K562 (cell line): ENCODE results near the gene HOXB4. TPM values are rescaled to one million over a fixed set of nuclear protein-coding genes. Genes with fewer than 3 reads are reported as not detected.

Source experiments
- ATAC-seq: fragments of 200-7000 bp; cut with Tn5 transposase; 3 replicates; pipeline ENCODE4 v1.9.1; 2020; ENCODE audit warnings: moderate library complexity
- BruUV-seq: library from RNA; stranded (reverse); fragments of 400-500 nt; replicated peaks from 2 replicates; lab custom pipeline; 2021; lab: Mats Ljungman, UMichigan
- CTCF ChIA-PET: fragments of 300-600 bp; formaldehyde crosslinking; extraction: SDS; loops from one replicate; lab custom pipeline; 2021; ENCODE audit warnings: low intra/inter-chr PET ratio; lab: Yijun Ruan, JAX
- POLR2A ChIA-PET: fragments of 300-600, 350-650 bp; sonication (Branson Sonifier 250); formaldehyde crosslinking; extraction: SDS; loops from one replicate; lab custom pipeline; 2021; ENCODE audit warnings: antibody characterized with exemption, inconsistent platforms; lab: Yijun Ruan, JAX
- DNase-seq, 4 experiments: peaks; one replicate each; pipeline versions ENCODE4 v3.0.0 to v3.0.0-alpha.2; 2011 to 2018; ENCODE audit warnings: low spot score in 3 of 4, mixed read lengths in 3 of 4; ENCODE audit errors: extremely low read depth in 1 of 4
- FAIRE-seq: peaks from 2 replicates; lab custom pipeline; 2011; peaks lifted over from hg19 to GRCh38; lab: Jason Lieb, UNC
- H2AFZ ChIP-seq: 2 replicates; pipeline ENCODE4 v1.6.0; 2011; ENCODE audit warnings: low read depth, low read length, control low read depth, inconsistent platforms
- H3K27ac ChIP-seq: fragments of 200-600 bp; 3 replicates; pipeline ENCODE4 v1.8.0; 2011; ENCODE audit warnings: low read depth, mild to moderate bottlenecking, control low read depth, inconsistent platforms, low read length, moderate library complexity, mixed read lengths; ENCODE audit errors: extremely low read depth
- H3K27me3 ChIP-seq, 2 experiments: fragments of 300-600 bp in 1 of 2; 2 replicates in 1 of 2; 3 replicates in 1 of 2; pipeline versions ENCODE4 v1.6.0 to v1.8.0; 2011; ENCODE audit warnings: inconsistent platforms in 2 of 2, low read length in 2 of 2, mild to moderate bottlenecking in 1 of 2, mixed read lengths in 1 of 2, moderate library complexity in 1 of 2; ENCODE audit not compliant: control insufficient read depth in 2 of 2, insufficient read depth in 2 of 2
- H3K36me3 ChIP-seq: fragments of 300-600 bp; 3 replicates; pipeline ENCODE4 v1.8.0; 2011; ENCODE audit warnings: mild to moderate bottlenecking, low read length, inconsistent platforms; ENCODE audit not compliant: control insufficient read depth, insufficient read depth
- H3K4me1 ChIP-seq, 2 experiments: fragments of 200-600 bp in 1 of 2; replicated peaks in 1 of 2; 2 replicates in 1 of 2; 3 replicates in 1 of 2; pipeline versions ENCODE4 v1.5.1 to v1.8.0; 2011; ENCODE audit warnings: inconsistent platforms in 2 of 2, low read length in 2 of 2, mild to moderate bottlenecking in 1 of 2, mixed read lengths in 1 of 2, moderate library complexity in 1 of 2; ENCODE audit not compliant: control insufficient read depth in 2 of 2, insufficient read depth in 2 of 2
- H3K4me2 ChIP-seq: 2 replicates; pipeline ENCODE4 v1.6.1; 2011; ENCODE audit warnings: low read length, control low read depth, inconsistent platforms, mixed read lengths; ENCODE audit not compliant: insufficient read depth
- H3K4me3 ChIP-seq: fragments of 200-600 bp; sonication (generic), shearing (Covaris generic); 2 replicates; pipeline ENCODE4 v1.5.1; 2016; ENCODE audit warnings: control low read depth, inconsistent platforms
- H3K79me2 ChIP-seq: fragments of 200-600 bp; 3 replicates; pipeline ENCODE4 v1.8.0; 2011; ENCODE audit warnings: low read length, inconsistent platforms; ENCODE audit not compliant: control insufficient read depth, insufficient read depth
- H3K9ac ChIP-seq, 2 experiments: 2 replicates each; pipeline versions ENCODE4 v1.6.0 to v1.6.1; 2011; ENCODE audit warnings: low read depth in 2 of 2, low read length in 2 of 2, control low read depth in 1 of 2, inconsistent platforms in 1 of 2, mild to moderate bottlenecking in 1 of 2, mixed read lengths in 1 of 2; ENCODE audit not compliant: insufficient read depth in 1 of 2
- H3K9me1 ChIP-seq: one replicate; pipeline ENCODE4 v1.6.0; 2011; ENCODE audit warnings: inconsistent platforms, mild to moderate bottlenecking, low read length, moderate library complexity; ENCODE audit not compliant: control insufficient read depth, insufficient read depth
- H3K9me3 ChIP-seq: replicated peaks from 2 replicates; pipeline ENCODE4 v1.5.1; 2011; ENCODE audit warnings: low read depth, low read length, inconsistent platforms; ENCODE audit not compliant: control insufficient read depth, insufficient read depth
- H4K20me1 ChIP-seq: replicated peaks from 2 replicates; pipeline ENCODE4 v1.6.1; 2011; ENCODE audit warnings: low read length, inconsistent platforms, mixed read lengths; ENCODE audit not compliant: control insufficient read depth, insufficient read depth
- EGR1 ChIP-seq: fragments of 450-650 bp; conservative IDR thresholded peaks from 2 replicates; pipeline ENCODE4 v1.6.1; 2017; ENCODE audit warnings: mild to moderate bottlenecking
- NONO ChIP-seq, 2 experiments: fragments of 200-400 bp in 1 of 2; fragments of 450-650 bp in 1 of 2; formaldehyde crosslinking in 1 of 2; IDR thresholded peaks; 2 replicates each; pipeline ENCODE4 v1.6.1; 2017; ENCODE audit warnings: low read depth in 2 of 2, mild to moderate bottlenecking in 2 of 2, moderate library complexity in 2 of 2, low read length in 1 of 2
- SNAPC5 ChIP-seq: fragments of 250-450 bp; sonication (Bioruptor Pico); IDR thresholded peaks from 2 replicates; pipeline ENCODE4 v1.8.0; 2021; ENCODE audit warnings: moderate library complexity, mild to moderate bottlenecking, inconsistent platforms
- ZNF124 ChIP-seq: sonication (generic); formaldehyde crosslinking; IDR thresholded peaks from 2 replicates; pipeline ENCODE4 v1.8.1; 2022; ENCODE audit warnings: missing genetic modification reagents
- ZNF609 ChIP-seq: sonication (generic); formaldehyde crosslinking; IDR thresholded peaks from 2 replicates; pipeline ENCODE4 v1.8.1; 2023; ENCODE audit warnings: missing genetic modification reagents, mild to moderate bottlenecking, borderline replicate concordance
- ZNF785 ChIP-seq: fragments of 250-450 bp; sonication (Bioruptor Pico); IDR thresholded peaks from 2 replicates; pipeline ENCODE4 v1.4.0; 2020; ENCODE audit warnings: mild to moderate bottlenecking
- in situ Hi-C: fragments of 300-500 bp; cut with MboI; formaldehyde crosslinking; loops from 4 replicates; pipeline ENCODE4 v1.15.0; 2018; ENCODE audit warnings: inconsistent platforms, mixed read lengths
- intact Hi-C: fragments of 100-400 bp; cut with micrococcal nuclease; formaldehyde crosslinking; loops from 2 replicates; pipeline ENCODE4 v1.14.2; 2022
- polyA plus RNA-seq, 8 experiments: library from polyadenylated mRNA; depleted of rRNA in 4 of 8; stranded (reverse) in 5 of 8; unstranded in 3 of 8; fragments of >200 nt; fragmentation: Nextera tagmentation in 2 of 8; fragmentation: Illumina TruSeq in 1 of 8; extraction: Ambion mirVana in 2 of 8; extraction: Trizol in 1 of 8; gene quantifications; 2 replicates each; pipeline versions ENCODE4 v1.2.1 to v1.2.3, GENCODE V29; 2011 to 2014; ENCODE audit warnings: inconsistent platforms in 1 of 8, missing spikeins in 1 of 8
- total RNA-seq, 7 experiments: library from RNA; depleted of rRNA in 6 of 7; stranded (reverse); fragments of >200 nt in 6 of 7; fragmentation: Illumina TruSeq in 2 of 7; extraction: Trizol in 2 of 7; gene quantifications; 2 replicates each; pipeline versions ENCODE4 v1.2.1 to v1.2.3, GENCODE V29; 2011 to 2021; ENCODE audit warnings: low replicate concordance in 1 of 7

Gene HOXB4
- total and polyA plus RNA-seq, 9 of the 15 experiments (the other 6 are each of a cell fraction or from before 2014, with no cell fraction given) = 1.6 to 34.9 (median 14.9) TPM

GRCh38 chr17:48590607-48591161 lies 12.5 kb upstream of the HOXB4 start:
- no peak overlapping the region for H3K27ac ChIP-seq
- in situ Hi-C loops (loop anchor here (5.0 kb wide), 1 partner anchor 253 kb away; no protein-coding TSS in a partner anchor), intact Hi-C loops (no loop called here)
- no peak for FAIRE-seq
- ATAC-seq = no peak
- ChIA-PET POLR2A (interaction anchor here (0.8 to 1.1 kb wide), 3 partner anchors 10 to 255 kb away, joined by 3 to 4 read pairs (median 3); partner anchors contain the start of gene HOXB9), CTCF (interaction anchor here (0.9 kb wide), 1 partner anchor 255 kb away, joined by 3 read pairs; no protein-coding TSS in a partner anchor)
- peak overlapping the region in 1 of 2 experiments; percentile 27; a peak in 1 of 4 replicates for H3K9ac ChIP-seq
- no TSS peak for BruUV-seq
- H3K4me2 ChIP-seq = no peak overlapping the region
- no peak for DNase-seq
- no peaks in the 10 kb centered on the region; the same call in 2 of the 3 replicates for H3K36me3 ChIP-seq
- no peaks in the 10 kb centered on the region for H3K79me2 ChIP-seq
- no peak overlapping the region for H2AFZ ChIP-seq
- no peaks in the 10 kb centered on the region for H3K9me1 ChIP-seq
- no peaks in the 10 kb centered on the region for H4K20me1 ChIP-seq
- H3K27me3 ChIP-seq = no peaks in the 10 kb centered on the region
- H3K4me1 ChIP-seq = peaks cover 9 to 33% of the 10 kb centered on the region in 2 experiments; a peak in 4 of 5 replicates
- TF ChIP-seq ZNF785 (CRISPR knock-in tag) = no peak
- no peak for TF ChIP-seq ZNF609 (CRISPR knock-in tag)
- TF ChIP-seq EGR1 = no peak
- no peak for TF ChIP-seq SNAPC5 (CRISPR knock-in tag)
- no peak for TF ChIP-seq NONO (IDR thresholded peaks at IDR 0.05; ENCODE audit: low read depth in 2 of 2, low read length in 1 of 2)
- no peak for TF ChIP-seq ZNF124
- H3K9me3 ChIP-seq = no peaks in the 10 kb centered on the region
- no peak overlapping the region for H3K4me3 ChIP-seq
